OCI-M2 (cell line): Measurements from ENCODE around the gene KRT4.
"Not testable (repeated sequence)": the region's sequence is repeated elsewhere in the genome, so short reads cannot be mapped to it uniquely, and the experiment has no call there.

Source experiments
- DNase-seq: peaks from one replicate; lab custom pipeline; 2025; ENCODE audit not compliant: unreplicated experiment; lab: John Stamatoyannopoulos, UW

The KRT4 gene

DNA sequence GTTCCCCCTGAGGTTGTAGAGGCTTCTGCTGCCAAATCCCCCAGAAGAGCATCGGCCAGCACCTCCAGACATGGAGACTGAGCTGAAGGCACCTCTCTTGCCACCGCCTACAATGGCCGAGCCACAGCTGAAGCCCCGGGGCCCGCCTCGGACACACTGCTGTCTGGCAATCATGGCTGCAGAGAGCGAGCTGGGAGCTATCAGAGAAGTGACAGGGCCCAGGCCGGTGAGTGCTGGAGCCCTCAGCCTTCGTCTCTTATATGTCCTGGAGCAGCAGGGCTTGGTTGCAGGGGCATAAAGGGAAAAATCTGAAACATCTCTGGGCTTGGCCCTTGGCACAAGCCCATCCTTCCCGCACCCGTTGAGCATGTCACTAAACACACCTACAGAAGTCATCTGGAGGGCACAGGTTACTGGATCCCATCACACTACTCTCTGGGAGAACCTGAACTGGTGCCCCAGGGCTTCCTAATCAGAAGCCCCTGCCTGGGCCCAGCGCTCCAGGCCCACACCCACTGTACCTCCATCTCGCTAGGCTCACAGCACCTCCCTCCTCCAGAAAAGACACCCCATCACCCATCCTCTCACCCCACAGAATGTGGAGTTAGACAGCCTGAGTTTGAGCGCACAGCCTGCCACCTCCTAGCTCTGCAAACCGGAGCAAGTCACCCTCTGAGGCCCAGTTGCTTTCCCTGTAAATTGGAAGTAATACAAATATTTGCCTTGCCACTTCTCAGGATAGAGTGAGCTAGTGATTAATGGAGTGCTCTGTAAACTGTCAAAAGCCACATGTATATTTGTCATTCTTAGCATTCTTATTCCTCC lies at the start of gene KRT4:
Gene KRT4 (minus strand): TSS at position 232 of the 825 bp plus-strand sequence. CDS start 58 bp downstream, at position 174.
- DNase-seq: no peak

- no peak for DNase-seq
These were observed 48.1 kb upstream of the KRT4 start for GRCh38 chr12:52862023-52862422.

GRCh38 chr12:52861511-52861910 lies 47.6 kb upstream of the KRT4 start:
- DNase-seq: no peak

- no peak for DNase-seq
These were observed 46.3 kb upstream of the KRT4 start for GRCh38 chr12:52860102-52860823.

- DNase-seq: no peak
These were observed 43.6 kb upstream of the KRT4 start for GRCh38 chr12:52857500-52857899.

DNA sequence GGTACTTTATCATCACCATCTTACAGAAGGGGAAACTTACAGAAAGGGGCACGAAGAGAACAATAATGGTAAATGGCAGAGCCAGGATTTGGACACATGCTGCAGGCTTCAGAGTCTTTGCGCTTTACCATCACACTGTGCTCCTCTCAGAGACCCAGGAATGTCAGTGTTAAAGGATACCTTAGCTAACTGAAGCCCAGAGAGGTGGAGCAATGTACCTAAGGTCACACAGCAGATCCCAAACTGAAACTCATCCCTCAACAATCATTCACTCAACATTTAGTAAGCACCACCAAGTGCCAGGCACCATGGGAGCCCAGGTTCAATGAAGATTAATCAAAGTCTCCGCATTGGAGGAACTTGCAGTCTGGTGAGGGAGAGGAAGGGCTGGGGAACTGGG lies 42.9 kb upstream of the KRT4 start:
- DNase-seq: no peak

DNA sequence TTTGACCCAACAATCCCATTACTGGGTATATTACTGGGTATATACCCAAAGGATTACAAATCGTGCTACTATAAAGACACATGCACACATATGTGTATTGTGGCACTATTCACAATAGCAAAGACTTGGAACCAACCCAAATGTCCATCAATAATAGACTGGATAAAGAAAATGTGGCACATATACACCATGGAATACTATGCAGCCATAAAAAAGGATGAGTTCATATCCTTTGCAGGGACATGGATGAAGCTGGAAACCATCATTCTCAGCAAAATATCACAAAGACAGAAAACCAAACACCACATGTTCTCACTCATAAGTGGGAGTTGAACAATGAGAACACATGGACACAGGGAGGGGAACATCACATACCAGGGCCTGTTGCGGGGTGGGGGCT lies 42.2 kb upstream of the KRT4 start:
- DNase-seq: not testable (repeated sequence)

GRCh38 chr12:52851787-52852186 lies 37.9 kb upstream of the KRT4 start:
- no peak for DNase-seq

- DNase-seq: no peak
These were observed 36.8 kb upstream of the KRT4 start for GRCh38 chr12:52850681-52851080.

DNA sequence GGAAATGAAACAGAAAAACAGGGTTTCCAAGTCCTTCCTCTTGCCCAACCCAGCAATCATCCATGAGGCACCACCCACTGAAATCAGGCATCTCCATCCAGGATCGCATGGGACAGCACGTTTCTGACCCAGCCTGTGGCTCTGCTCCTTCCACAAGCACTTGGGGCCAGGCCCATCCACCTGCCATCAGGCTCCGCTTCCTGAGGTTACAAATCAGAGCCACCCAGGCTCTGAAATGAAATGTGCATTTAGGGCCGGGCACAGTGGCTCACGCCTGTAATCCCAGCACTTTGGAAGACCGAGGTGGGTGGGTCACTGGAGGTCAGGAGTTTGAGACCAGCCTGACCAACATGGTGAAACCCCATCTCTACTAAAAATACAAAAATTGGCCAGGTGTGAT lies 35.6 kb upstream of the KRT4 start:
- no peak for DNase-seq

DNA sequence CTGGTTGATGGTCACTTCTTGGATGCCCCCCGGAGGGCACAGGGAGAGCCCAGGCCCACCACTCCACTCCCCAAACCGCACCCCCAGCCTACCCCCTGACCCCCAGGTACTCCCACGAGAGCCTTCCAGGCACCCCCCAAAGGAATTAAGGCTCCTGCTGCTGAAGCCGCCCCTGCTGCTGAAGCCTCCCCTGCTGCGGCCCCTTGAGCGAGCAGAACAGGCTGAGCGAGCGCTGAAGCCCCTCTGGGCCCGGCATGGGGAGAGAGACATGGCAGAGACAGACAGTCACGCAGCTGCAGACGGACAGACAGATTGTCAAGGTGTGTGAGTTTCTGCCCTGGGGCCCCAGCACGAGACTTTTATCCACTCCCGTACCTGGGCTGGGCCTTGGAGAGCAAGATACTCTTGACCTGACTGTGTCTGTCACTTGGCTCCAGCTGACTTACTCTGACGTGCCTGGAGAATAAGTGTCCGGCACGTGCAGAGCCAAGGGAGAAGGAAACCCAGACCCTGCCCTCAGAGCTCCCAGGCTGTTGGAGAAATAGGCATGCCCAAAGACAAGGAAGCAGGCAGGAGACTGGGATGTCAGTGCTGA lies 34.8 kb upstream of the KRT4 start, which contains the start of gene KRT78:
Gene KRT78 (minus strand): TSS at position 334 of the 595 bp plus-strand sequence. CDS start 64 bp downstream, at position 270.
- DNase-seq: no peak

- no peak for DNase-seq
These were observed 33.6 kb upstream of the KRT4 start for GRCh38 chr12:52847335-52848102.

GRCh38 chr12:52846356-52846970 lies 32.5 kb upstream of the KRT4 start:
- no peak for DNase-seq

GRCh38 chr12:52845946-52846345 lies 32.0 kb upstream of the KRT4 start:
- DNase-seq: no peak

DNA sequence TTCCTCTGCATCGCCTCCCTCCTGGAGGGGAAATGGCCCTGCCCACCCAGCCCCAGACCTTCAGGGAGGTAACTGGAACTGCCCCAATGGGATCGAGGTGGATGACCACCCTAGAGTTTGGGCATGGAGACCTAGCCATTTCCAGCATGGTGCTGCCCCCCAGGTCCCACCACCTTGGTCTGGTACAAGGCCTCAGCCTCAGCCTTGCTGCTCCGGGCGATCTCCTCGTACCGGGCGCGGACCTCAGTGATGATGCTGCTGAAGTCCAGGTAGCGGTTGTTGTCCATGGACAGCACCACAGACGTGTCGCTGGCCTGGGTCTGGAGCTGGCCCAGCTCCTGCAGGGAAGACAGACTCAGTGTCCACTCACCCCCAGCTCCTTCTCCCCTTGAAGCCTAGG lies 30.5 kb upstream of the KRT4 start:
- no peak for DNase-seq

DNA sequence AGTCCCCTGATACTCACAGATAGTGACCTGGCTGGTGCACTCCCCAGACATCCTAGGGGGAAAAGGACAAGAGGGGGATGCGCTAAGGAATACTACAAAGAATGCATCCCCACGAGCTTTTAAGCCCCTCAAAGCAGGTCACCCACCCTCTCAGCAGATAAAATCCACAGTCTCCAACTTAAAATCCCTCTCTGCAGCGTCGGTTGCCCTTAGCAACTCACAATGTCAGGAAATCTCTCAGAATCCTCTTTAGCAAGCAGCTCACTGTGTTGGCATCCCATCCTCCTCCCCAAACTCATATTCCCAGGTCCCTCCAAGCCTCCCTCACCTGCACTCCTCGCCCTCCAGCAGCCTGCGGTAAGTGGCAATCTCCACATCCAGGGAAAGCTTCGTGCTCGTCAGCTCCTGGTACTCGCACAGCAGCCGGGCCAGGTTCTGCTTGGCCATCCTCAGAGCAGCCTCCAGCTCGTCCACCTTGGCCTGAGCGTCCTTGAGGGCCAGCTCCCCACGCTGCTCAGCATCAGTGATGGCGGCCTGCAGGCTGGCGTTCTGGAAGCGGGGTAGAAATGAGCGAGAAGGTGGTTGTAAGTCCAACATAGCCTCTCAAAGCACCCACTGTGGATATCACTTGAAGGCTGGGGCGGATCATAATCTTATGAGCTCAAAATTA lies 25.7 kb upstream of the KRT4 start:
- DNase-seq: no peak

- DNase-seq: no peak
These were observed 24.9 kb upstream of the KRT4 start for GRCh38 chr12:52838609-52839435.

DNA sequence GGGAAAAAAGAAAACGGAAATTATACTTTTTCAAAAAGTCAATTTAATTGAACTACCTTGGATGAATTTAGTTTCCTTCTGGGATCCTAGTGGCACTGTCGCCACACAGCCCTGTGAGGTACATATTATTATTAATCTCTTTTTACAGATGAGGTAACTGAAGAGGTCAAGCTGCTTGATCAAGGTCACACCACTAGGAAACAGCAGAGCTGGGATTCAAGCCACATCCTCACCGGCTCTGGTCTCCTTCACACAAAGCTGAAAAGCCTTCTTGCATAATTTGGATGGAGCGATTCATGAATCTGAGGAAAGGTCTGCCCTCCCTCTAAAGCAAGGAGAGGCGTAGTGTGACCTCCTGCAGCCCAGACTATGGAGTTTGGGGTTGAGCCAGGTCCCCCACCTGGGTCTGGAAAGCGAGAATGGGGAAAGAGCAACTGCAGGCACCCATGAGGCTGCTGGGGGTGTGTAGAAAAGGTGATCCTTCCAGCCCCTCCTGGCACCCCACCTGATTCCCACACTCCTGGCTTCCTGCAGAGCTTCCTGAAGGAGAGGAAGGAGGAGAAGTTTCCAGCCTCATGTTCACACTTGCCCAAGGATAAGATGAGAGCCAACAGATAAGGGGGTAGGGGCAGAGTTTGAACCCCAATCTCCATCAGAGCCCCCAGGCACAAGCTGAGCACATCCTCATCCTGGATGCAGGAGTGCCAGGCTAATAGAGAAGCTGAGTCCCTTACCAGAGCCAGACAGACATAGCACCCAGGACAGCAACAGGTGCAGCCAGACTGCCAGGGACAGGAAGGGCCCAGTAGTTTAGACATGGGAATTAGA lies 24.1 kb upstream of the KRT4 start:
- no peak for DNase-seq

DNA sequence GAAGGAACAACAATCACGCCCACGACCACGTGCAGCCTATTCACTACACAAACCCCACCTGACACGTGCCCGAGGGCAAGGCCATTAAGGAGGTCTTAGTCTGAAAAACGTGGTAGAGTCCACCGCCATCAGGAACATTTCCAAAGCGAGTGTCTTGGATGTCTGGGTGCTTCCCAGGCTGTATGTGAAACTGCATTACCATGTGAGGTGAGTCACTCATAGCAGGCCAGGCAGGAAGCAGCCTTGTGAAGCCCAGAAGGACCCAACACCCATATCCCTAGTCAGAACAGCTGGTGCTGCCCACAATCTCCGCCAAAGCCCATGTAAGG lies 23.5 kb upstream of the KRT4 start:
- no peak for DNase-seq
